HPDE6-E6E7 (cell line): ENCODE measurements around the gene GNG7.
"Not testable (repeated sequence)": the region's sequence is repeated elsewhere in the genome, so short reads cannot be mapped to it uniquely, and the experiment has no call there.

Experiments used
- DNase-seq: peaks from one replicate; pipeline ENCODE4 v3.0.0; 2011; ENCODE audit warnings: missing footprints; ENCODE audit errors: extremely low spot score

GNG7 gene

DNA sequence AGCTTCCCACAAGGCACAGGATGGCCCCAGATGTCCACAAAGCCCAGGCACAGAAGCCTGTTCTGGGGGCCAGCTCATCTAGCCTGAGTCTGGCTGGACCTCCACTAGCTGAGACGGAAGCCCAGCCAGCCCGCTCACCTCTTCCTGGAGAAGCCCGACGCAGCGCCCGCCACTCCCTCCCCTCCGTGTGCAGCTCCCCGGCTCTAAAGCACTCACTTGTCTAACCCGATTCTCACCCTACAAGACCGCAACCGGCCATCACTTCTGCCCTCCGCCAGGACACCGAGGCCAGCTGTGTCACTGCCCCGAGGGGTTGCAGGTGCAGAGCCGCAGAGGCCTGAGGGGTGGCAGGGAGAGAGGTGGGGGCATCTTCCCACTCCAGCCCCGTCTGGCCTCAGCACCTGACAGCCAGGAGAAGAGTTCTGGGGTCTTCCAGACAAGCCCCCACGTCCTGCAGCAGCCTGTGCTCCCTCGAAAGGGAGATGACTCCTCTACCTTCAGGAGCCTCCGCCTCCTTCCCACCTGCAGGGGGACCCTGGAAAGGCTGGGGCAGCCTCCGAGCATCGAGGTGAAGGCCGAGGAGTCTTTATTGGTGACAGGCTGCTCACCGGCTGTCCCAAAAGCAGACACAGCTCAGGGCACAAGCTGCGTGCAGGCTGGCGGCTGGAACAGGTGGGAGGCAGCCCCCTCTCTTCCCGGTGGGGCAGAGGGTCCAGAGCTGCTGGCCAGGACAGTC, 24.6 kb upstream of the GNG7 start:
- DNase-seq, result peak; percentile 31

DNA sequence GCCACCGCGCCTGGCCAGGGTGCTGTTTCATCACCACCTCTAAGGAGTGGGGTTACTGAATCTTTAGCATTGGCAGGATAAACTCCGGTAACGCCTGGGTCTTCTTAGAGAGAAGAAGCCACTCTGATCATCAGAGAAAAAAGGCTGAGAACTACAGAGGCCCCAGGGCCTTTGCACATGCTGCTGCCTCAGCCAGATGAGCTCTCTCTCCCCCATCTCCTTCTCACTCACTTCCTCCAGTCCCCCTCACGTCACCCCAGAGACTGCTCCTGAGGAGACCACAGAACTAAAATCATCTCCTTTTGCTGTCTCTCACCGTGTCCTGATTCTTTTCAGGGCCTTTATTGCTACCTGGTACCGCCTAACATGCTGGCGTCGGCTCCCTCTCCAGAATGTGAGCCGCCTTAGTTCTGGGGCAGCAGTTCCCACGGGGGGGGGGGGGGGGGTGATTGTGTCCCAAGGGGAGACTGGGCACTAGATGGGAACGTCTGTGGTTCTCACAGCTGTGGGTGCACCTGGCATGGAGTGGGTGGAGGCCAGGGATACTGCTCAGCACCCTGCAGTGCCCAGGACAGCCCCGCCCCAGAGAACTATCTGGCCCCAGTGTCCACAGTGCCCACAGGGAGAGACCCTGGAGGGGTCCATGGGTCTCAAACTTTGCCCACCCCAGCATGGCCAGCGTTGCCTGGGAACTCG, 23.8 kb upstream of the GNG7 start:
- DNase-seq, result no peak

DNA sequence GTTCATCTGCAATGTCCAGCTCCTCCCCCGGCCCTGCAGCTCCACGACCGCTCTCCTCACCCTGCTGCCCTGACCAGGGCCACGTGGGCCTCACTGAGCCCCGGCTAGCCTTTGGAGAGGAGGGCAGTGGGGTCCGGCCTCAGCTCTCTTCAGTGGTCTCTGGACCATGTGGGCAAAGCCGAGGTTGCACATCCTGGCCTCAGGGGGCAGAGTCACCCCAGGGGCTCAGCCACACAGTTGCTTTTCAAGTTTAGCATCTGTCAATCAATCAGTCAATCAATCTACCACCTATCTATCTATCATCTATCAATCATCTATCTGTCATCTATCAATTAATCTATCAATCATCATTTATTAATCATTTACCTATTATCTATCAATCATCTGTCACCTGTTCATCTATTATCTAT, 21.7 kb upstream of the GNG7 start:
- DNase-seq, result no peak

DNA sequence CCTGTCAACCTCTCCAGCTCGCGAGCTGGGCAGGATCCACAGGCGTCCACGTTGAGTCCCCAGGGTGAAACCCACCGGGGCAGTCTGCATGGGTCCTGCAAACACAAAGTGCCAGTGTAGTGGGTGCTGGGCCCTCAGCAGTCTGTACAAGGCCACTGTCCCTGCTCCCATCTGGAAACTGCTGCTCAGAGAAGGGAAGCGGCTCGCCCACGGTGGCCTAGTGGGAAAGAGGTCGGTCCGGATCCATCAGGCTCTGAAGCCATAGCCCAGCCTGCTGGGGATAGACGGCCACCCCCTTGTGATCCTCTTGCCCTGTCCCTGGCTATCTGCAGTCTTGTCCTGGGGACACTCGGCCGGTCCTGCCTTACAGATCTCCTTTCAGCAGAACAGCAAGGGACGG, 21.3 kb upstream of the GNG7 start:
- DNase-seq, result no peak

DNA sequence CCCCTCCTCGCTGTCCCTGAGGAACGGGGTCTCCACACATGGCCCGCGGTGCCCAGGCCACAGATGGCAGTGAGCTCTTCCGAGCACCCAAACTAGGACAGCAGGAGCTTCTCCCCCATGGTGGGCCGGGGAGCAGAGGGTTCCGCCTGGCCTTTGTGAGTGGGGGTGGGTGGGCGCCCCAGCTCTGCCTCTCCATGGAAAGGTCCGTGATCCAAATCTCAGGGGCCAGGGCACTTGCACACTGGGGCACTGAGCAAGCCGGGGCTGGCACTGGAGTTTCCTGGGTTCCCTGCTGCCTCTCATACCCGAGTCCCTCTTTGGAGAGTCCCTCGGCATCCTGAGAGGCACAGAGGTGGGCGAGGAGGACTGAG, 20.8 kb upstream of the GNG7 start:
- no peak for DNase-seq

DNA sequence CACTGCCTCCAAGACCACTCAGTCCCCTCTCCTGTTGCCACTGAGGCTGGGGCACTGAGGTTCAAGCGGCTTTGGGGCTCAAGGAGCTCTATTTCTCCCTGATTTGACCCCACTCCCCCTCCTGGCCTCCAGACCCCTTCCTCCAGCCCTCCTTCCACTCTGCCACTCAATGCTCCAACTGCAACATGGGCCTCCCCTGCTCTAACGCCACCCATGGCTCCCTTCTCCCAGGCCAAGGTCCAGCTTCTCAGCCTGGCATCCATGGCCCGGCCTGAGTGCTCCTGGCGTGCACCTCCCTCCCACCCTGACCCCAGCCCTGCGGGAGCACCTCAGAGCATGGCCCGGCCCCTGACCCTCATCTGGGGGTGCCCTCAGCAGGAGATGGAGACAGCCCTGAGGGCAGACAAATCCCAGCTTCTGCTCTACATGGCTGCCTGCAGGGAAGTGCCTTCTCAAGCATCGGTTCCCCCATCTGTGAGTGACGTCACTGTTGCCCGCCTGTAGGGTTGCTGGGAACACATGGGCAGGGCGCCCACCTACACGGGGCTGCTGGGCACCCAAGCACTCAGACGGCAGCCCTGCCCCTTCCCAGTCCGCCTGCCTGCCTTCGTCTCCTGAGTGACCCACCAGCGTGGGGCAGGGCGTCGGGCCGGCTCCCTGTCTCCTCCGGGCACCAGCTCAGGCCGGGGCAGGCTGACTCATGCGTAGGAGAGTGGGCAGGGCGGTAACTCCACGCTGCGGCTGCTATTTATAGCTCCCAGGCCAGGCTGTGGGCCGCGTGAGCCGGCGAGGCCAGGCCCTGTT, 20.2 kb upstream of the GNG7 start:
- DNase-seq, result no peak

DNA sequence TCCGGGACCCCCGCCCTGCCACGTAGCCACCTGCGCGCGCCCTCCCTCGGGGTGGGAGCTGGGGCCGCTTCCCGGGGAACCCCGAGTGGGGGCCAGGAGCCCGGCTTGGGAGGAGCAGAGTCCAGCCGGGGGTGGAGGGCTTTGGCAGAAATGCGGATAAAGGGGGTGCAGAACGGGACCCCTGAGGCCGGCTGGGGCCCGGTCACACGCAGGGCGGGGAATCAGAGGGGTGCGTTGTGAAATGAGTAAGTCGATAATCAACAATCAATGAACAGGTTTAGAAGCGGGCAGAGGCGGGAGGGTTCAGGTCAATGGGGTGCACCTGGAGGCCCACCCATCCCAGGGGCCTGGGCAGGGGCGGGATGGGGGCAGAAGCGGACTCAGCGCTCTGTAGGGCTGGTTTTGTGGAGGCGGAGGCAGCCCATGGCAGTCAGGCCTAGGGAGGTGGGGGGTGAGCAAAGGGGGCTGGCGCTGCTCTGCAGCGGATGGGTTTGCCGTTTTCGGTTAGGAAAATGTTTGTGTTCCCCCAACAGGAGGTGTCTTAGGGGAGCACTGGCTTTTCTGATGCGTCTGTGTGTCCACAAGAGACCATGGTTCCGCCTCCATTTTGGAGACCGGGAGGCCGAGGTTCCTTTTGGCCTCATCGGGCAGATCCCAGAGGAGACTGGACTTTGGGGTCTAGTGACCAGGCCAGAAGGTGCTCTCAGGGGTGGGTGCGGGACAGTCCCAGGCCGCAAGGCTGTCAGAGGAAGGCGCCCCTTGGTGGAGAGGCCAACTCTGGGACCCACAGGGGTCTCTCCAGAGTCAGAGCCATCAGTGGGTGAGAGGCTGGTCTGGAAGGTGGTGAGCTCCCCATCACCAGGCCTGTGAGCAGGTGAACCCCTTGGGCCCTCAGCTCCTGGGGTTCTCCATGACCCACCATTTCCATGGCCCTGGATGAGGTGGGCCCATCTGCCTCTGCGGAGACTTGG, 19.4 kb upstream of the GNG7 start:
- DNase-seq, result no peak

DNA sequence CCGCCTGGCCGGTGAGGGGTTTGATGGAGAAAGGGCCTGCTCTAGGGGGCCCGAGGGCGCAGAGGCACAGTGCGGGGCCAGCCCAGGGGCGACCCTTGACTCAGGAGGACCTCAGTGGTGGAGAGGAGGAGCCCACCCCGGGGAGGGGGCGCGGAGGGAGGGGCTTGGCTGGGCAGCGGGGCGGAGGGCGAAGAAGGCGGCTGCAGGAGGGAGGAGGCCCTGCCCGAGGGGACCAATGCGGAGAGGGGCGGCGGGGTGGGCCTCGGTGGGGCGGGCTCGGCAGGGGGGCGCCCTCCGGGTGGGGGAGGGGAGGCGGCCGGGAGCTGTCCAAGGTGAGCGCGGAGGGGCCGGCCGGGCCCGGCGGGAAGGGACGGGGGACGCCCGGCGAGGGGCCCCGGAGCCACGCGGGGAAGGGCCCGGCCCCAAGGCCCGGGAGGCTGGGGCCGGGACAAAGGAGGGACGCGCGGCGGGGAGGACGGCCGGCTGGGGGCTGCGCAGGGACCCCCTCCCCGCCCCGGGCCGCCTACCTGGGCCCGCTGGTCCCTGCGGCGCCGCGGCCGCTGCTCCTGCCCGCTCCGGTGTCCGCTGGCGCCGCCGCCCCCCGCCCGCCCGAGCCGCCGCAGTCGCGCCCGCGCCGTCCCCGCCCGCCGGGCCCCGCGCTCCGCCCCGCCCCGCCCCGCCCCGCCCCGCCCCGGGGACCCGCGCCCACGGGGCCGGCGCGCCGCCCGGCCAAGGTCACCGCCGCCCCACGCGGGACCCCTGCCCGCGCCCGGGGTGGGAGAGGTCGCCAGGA, 18.5 kb upstream of the GNG7 start, which contains the start of gene DIRAS1:
Gene DIRAS1 (minus strand): TSS at position 596 of the 793 bp plus-strand sequence. CDS start 3,566 bp downstream, outside the sequence.
- DNase-seq, result no peak

DNA sequence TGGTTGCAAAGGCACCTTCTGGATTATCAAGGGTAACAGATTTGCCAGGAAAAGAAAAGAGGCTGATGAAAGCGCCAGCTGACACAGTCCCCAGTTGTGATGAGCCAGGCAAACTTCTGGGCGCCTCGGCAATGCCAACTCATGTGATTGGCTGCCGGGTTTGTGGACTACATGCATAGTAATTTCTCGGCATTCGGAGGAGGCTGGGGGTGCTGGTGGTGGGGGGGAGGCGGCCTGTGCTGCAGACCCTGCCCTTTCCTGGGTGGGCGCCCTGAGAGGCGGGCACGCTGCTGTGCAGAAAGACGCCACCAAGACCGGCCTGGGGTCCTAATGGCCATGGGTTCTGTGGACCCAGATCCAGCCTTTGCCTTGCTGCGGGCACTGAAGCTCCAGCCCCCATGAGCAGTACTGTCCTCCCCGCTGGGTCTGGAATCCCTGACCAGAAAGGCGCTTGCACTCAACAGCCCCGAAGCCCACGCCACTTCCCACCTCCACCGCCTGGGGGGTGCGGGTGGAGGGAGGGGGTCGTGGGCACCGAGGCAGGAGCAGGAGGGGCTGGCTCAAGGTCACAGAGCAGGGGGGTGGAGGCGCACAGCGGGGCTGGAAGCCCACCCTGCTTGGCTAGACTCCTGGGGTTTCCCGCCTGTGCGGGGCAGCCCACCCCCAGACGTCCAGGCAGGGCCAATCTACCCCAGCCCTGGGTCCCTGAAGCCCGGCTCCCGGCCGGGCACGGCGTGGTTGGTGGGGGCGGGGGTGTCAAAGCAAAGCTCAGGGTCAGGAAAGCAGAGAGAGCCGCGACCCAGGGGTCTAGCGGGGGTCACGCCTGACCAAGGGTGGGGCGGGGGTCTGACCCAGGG, 17.7 kb upstream of the GNG7 start:
- DNase-seq, result no peak

DNA sequence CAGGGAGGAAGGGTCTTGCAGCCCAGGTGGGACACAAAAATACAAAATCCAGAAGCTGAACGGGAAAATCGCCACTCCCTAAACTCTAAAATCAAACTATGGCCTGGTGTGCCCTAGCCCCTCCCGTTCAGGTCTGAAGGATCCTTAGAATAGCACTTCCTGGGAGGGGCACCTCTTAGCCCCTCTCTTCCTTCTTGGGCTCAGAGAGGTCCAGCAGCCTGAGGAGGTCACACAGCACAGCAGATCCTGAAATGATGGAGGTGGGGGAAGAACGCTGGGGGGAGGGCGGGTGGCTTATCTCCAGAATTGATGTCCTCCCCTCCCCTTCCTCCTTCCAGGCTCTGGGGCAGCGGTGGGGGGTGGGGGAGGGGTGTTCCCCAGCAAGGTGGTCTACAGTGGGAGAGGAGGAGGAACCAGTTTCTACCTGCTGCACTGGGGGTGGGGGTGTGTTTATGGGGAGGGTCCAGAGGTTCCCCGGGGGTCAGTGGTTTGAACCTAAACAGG, 16.8 kb upstream of the GNG7 start:
- DNase-seq, result no peak

DNA sequence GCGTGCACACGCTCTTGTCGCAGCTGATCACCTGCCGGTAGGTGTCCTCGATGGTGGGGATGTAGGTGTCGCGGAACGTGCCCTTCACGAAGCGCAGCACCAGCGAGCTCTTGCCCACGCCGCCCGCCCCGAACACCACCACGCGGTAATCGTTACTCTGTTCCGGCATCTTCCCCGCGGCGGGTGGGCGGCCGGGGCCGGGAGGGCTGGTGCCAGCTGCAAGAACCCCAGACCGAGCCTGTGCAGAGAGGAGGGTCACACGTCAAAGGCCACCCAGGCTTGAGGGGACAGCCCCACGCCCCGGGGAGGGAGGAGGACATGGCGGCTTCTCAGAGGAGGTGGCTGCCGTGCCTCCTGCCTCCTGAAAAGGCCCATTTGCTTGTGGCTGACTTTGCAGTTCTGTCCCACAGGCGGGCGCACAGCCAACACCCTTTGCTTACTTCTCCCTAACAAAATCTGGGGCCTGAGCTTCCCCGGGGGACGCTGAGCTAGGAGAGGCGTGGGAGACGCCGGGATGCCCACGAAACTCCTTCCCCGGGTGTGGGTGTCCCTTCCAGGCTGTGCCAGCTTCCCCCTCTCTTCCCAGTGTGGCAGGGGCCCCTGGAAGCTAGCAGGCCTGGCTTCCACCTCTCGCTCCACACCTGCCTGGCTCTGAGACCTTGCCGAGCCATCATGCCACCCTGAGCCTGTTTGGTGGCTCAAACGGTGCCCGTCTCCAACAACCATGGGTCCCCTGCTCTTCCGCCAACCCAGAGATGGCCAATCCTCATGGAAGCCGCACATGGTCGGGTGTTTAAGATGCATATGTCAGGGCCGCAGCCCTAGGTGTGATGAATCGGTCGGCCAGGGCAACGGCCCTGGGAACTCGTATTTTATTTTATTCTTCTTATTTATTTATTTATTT, 15.4 kb upstream of the GNG7 start:
- DNase-seq, result no peak

DNA sequence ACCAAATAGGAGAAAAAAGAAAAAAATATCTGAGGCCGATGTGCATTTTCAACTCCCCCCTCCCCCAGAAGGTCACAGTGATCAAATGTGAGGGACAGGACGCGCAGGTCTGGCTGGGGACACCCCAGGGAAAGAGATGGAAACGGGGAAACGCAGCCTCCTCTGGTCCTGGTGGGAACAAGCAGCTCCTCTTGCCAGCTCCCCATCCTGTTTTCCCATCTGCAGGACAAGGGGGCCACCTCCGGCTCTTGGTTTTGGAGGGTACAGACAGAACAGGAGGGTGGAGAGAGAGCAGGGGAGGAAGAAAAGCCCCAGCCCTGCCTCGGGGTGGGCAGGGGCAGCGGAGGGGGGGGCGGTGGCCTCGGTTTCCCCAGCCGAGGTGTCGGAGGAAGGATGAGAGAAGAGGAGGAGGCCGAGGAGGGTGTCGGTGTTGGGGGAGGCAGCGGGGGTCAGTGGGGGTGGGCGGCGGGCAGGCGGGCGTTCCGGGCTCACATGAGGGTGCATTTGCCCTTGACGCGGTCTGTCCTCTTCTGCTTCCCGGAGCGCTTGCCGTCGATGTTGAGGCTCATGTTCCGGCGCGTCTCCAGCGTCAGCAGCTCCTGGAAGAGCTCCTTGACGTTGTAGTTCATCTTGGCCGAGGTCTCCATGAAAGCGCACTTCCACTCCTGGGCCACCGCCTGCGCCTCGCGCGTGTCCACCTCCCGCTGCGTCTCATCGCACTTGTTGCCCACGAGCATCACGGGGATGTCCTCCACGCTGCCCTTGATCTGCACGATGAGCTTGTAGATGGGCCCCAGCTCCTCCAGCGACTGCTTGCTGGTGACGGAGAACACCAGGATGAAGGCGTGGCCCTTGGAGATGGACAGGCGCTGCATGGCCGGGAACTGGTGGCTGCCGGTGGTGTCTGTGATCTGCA, 14.5 kb upstream of the GNG7 start:
- no peak for DNase-seq

DNA sequence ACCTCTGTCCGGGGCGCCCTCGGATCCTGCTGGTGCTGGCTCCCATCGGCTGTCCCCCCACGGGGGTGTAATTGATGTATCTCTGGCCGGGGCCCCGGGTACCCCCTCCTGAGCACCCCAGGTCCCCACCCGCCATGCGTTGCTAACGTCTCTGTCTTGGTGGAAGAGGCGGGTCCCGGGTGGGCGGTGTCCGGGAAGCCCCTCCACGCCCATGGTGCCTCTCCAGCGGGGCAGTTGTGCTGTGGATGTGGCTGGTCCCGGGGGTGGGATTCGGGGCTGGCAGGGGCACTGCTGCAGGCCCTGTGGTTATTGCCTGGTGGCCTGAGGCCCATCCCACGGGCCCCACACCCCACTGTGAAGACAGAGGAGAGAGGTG, 13.8 kb upstream of the GNG7 start:
- DNase-seq, result no peak

DNA sequence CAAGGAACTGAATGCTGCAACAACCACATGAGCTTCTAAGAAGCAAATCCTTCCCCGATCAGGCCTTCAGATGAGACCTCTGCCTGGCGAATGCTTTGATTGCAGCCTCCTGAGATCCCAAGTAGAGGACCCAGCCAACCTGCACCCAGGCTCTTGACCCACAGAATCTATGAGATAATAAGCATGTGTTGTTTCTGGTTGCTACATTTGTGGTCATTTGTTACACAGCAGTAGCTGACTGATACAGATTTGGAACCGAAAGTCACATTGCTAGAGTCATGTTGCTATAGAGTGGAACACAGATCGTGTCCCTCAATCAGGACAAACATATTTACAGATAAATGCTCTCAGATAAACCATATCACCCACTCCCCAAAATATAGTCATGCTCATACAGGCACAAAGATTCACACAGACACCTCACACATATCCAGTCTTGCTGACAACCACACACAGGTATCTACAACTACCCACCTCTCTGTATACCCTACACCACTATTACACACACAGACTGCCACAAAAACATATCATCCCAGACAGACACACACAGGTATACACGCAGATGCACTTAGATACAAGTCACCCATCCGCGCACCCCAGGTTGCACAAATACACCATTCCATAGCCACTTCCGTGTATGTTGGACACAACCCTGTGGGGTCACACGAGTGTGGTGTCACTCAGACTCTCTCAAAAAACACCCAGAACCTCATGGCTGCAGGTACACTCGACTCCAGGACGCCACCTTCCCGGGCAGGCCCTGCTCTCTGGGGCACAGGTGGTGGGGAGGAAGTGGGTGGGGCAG, 13.2 kb upstream of the GNG7 start:
- no peak for DNase-seq

DNA sequence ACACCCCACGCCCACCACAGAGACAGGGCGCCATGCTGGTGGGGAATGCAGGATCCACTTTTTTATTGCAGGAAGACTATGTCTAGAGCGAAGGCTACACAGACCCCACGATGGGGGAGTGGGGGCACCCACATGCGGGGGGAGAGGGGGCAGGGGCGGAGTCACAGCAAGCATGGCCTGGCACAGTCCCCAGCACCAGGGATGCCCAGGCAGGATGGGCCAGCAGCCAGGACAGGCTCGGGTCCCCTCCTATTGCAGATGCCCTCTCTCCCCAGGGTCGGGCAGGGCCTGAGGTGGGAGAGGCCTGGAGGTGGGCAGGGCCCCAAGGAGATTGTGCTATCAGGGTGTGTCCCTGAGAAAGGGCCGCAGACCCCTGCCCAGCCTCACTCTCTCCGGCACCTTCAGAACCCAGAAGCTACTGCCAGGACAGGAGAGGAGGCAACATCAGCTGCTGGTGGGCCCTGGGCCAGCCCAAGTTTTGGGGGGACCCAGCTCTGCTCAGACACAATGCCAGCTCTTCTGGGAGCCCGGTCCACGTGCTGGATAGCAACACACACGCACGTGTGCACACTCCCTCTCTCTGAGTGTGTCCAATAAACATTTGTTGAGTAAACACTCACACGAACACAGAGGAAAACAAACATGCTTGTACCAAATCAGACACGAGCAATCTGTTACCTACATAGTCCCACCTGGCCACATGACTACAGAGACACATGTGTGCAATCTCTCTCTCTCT, 12.2 kb upstream of the GNG7 start:
- no peak for DNase-seq

DNA sequence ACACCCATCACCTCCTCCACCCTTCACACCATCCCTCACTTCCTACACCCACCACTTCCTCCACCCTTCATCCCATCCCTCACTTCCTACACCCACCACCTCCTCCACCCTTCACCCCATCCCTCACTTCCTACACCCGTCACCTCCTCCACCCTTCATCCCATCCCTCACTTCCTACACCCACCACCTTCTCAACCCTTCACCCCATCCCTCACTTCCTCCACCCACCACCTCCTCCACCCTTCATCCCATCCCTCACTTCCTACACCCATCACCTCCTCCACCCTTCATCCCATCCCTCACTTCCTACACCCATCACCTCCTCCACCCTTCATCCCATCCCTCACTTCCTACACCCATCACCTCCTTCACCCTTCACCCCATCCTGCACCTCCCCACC, 11.6 kb upstream of the GNG7 start:
- DNase-seq, result not testable (repeated sequence)
